D721Med (cell line): Measurements from ENCODE around the gene WNT8B.

ENCODE experiments used
- DNase-seq: peaks from one replicate; pipeline ENCODE4 v3.0.0; 2011; ENCODE audit warnings: low spot score; ENCODE audit not compliant: insufficient read length
- FAIRE-seq: peaks from 2 replicates; lab custom pipeline; 2011; peaks lifted over from hg19 to GRCh38; lab: Jason Lieb, UNC
- CTCF ChIP-seq: IDR thresholded peaks from 2 replicates; pipeline ENCODE4 v1.5.1; 2012; ENCODE audit warnings: mild to moderate bottlenecking, control low read depth; ENCODE audit not compliant: insufficient read depth; ENCODE audit errors: missing control alignments

Gene WNT8B

GRCh38 chr10:100507357-100507732 is 44.5 kb downstream of the WNT8B start:
- DNase-seq (no peak), FAIRE-seq (no peak)
- TF ChIP-seq CTCF, result no peak

- TF ChIP-seq CTCF, result no peak
- FAIRE-seq (no peak), DNase-seq (no peak)
Measured at GRCh38 chr10:100508266-100508665, 45.5 kb downstream of the WNT8B start.

GRCh38 chr10:100508691-100509150 is 45.9 kb downstream of the WNT8B start:
- DNase-seq (no peak), FAIRE-seq (no peak)
- TF ChIP-seq CTCF, result peak; percentile 58

GRCh38 chr10:100509241-100509840 is 46.5 kb downstream of the WNT8B start:
- FAIRE-seq, result no peak
- no peak for DNase-seq
- TF ChIP-seq CTCF, result no peak

GRCh38 chr10:100510533-100511308 is 47.9 kb downstream of the WNT8B start:
- DNase-seq (no peak), FAIRE-seq (no peak)
- no peak for TF ChIP-seq CTCF

GRCh38 chr10:100515612-100516011 is 52.8 kb downstream of the WNT8B start:
- FAIRE-seq, result no peak
- TF ChIP-seq CTCF, result no peak
- DNase-seq, result no peak

- DNase-seq (no peak), FAIRE-seq (no peak)
- no peak for TF ChIP-seq CTCF
Measured at GRCh38 chr10:100516847-100517246, 54.0 kb downstream of the WNT8B start.
